ENCODE data around the gene LY86. TPM values are rescaled to one million over a fixed set of nuclear protein-coding genes. Genes with fewer than 3 reads are reported as not detected.

LY86 gene
- polyA plus RNA-seq, 1 of the 3 experiments (the other 2 are of a cell fraction) = not detected

DNA sequence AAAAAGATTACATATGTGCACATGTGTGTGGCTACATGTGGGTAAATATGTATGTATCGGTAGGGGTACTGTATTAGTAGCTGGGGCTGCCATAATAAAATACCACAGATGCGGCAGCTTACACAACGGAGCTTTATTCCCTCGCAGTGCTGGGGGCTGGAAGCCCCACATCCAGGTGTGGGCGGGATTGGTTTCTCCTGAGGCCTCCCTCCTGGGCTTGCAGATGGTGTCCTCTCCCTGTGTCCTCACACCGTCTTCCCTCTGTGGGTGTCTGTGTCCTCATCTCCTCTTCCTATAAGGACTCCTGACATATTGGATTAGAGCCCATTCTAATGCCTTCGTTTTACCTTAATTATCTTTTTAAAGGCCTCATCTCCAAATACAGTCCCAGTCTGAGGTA lies 97.7 kb downstream of the LY86 start:
- Histone ChIP-seq H3K4me2 (no peak overlapping the region), H3K27ac (ENCODE audit: low read depth in 2 of 2, low read length in 1 of 2) (no peak overlapping the region), H3K36me3 (replicated peaks in 1 of 2; ENCODE audit: control insufficient read depth in 1 of 2, insufficient read depth in 2 of 2, low read length in 1 of 2) (no peaks in the 10 kb centered on the region), H3F3A (replicated peaks; ENCODE audit: insufficient read depth) (no peaks in the 10 kb centered on the region), H2AFZ (ENCODE audit: low read depth) (peak overlapping the region; percentile 36; the same call in 1 of the 2 replicates), H3K79me2 (ENCODE audit: insufficient read depth) (no peaks in the 10 kb centered on the region), H3K4me1 (ENCODE audit: control insufficient read depth in 1 of 2, insufficient read depth in 2 of 2, low read depth in 1 of 2, low read length in 1 of 2) (no peaks in the 10 kb centered on the region; a peak in 2 of 4 replicates), H3K9ac (no peak overlapping the region), H3K9me3 (no peaks in the 10 kb centered on the region), H3K9me2 (no peaks in the 10 kb centered on the region), H3K4me3 (ENCODE audit: low read depth in 2 of 2, low read length in 1 of 2) (no peak overlapping the region), H4K20me1 (ENCODE audit: insufficient read depth) (no peaks in the 10 kb centered on the region), H3K27me3 (ENCODE audit: insufficient read depth) (no peaks in the 10 kb centered on the region)
- ChIA-PET POLR2A (interaction anchor here (0.6 kb wide), 1 partner anchor 392 kb away, joined by 3 read pairs; no protein-coding TSS in a partner anchor), CTCF (interaction anchor here (1.6 to 2.2 kb wide), 2 partner anchors 9 to 11 kb away, joined by 6 to 8 read pairs; no protein-coding TSS in a partner anchor)
- no peak for TF ChIP-seq ELF1 (IDR thresholded peaks at IDR 0.05)
- no peak for TF ChIP-seq CHD2 (IDR thresholded peaks at IDR 0.05; ENCODE audit: low read length, partially characterized antibody)
- no peak for TF ChIP-seq TEAD4 (IDR thresholded peaks at IDR 0.05; ENCODE audit: borderline replicate concordance, insufficient read depth)
- no peak for TF ChIP-seq SMC3 (IDR thresholded peaks at IDR 0.05; ENCODE audit: low read depth, low read length)
- no peak for TF ChIP-seq TAF1 (IDR thresholded peaks at IDR 0.05; ENCODE audit: borderline replicate concordance, low read depth, low read length)
- TF ChIP-seq, protein P1, sequence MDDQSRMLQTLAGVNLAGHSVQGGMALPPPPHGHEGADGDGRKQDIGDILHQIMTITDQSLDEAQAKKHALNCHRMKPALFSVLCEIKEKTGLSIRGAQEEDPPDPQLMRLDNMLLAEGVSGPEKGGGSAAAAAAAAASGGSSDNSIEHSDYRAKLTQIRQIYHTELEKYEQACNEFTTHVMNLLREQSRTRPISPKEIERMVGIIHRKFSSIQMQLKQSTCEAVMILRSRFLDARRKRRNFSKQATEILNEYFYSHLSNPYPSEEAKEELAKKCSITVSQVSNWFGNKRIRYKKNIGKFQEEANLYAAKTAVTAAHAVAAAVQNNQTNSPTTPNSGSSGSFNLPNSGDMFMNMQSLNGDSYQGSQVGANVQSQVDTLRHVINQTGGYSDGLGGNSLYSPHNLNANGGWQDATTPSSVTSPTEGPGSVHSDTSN (IDR thresholded peaks at IDR 0.05) = no peak
- no peak for TF ChIP-seq RFX5 (IDR thresholded peaks at IDR 0.05; ENCODE audit: low read length)
- TF ChIP-seq GATA2 (CRISPR knock-in tag; IDR thresholded peaks at IDR 0.05) = no peak
- no peak for TF ChIP-seq RCOR1 (IDR thresholded peaks at IDR 0.05; ENCODE audit: low read length)
- TF ChIP-seq, protein P2, sequence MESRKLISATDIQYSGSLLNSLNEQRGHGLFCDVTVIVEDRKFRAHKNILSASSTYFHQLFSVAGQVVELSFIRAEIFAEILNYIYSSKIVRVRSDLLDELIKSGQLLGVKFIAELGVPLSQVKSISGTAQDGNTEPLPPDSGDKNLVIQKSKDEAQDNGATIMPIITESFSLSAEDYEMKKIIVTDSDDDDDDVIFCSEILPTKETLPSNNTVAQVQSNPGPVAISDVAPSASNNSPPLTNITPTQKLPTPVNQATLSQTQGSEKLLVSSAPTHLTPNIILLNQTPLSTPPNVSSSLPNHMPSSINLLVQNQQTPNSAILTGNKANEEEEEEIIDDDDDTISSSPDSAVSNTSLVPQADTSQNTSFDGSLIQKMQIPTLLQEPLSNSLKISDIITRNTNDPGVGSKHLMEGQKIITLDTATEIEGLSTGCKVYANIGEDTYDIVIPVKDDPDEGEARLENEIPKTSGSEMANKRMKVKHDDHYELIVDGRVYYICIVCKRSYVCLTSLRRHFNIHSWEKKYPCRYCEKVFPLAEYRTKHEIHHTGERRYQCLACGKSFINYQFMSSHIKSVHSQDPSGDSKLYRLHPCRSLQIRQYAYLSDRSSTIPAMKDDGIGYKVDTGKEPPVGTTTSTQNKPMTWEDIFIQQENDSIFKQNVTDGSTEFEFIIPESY (IDR thresholded peaks at IDR 0.05; ENCODE audit: borderline replicate concordance, low read depth) = no peak
- no peak for TF ChIP-seq EP300 (IDR thresholded peaks at IDR 0.05; ENCODE audit: borderline replicate concordance in 1 of 2, low read depth in 1 of 2, low read length in 1 of 2)
- TF ChIP-seq, protein P3, sequence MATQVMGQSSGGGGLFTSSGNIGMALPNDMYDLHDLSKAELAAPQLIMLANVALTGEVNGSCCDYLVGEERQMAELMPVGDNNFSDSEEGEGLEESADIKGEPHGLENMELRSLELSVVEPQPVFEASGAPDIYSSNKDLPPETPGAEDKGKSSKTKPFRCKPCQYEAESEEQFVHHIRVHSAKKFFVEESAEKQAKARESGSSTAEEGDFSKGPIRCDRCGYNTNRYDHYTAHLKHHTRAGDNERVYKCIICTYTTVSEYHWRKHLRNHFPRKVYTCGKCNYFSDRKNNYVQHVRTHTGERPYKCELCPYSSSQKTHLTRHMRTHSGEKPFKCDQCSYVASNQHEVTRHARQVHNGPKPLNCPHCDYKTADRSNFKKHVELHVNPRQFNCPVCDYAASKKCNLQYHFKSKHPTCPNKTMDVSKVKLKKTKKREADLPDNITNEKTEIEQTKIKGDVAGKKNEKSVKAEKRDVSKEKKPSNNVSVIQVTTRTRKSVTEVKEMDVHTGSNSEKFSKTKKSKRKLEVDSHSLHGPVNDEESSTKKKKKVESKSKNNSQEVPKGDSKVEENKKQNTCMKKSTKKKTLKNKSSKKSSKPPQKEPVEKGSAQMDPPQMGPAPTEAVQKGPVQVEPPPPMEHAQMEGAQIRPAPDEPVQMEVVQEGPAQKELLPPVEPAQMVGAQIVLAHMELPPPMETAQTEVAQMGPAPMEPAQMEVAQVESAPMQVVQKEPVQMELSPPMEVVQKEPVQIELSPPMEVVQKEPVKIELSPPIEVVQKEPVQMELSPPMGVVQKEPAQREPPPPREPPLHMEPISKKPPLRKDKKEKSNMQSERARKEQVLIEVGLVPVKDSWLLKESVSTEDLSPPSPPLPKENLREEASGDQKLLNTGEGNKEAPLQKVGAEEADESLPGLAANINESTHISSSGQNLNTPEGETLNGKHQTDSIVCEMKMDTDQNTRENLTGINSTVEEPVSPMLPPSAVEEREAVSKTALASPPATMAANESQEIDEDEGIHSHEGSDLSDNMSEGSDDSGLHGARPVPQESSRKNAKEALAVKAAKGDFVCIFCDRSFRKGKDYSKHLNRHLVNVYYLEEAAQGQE (IDR thresholded peaks at IDR 0.05; ENCODE audit: low read depth, low read length) = no peak
- TF ChIP-seq FOXJ3 (CRISPR knock-in tag; IDR thresholded peaks at IDR 0.05) = no peak
- no peak for TF ChIP-seq MXI1 (IDR thresholded peaks at IDR 0.05; ENCODE audit: low read depth, low read length)
- TF ChIP-seq GABPA (IDR thresholded peaks at IDR 0.05; ENCODE audit: low read depth) = no peak
- TF ChIP-seq YY1 (IDR thresholded peaks at IDR 0.05; ENCODE audit: low read depth) = no peak
- no peak for TF ChIP-seq FOSL2 (IDR thresholded peaks at IDR 0.05; ENCODE audit: borderline replicate concordance, low read depth)
- no peak for TF ChIP-seq NFIC (IDR thresholded peaks at IDR 0.05; ENCODE audit: borderline replicate concordance)
- 73% methylated on average over 6 of the region's 7 CpGs for WGBS (ENCODE audit: low lambda C conversion rate)
- DNase-seq = no peak
